Stimulated activated CD8-positive, alpha-beta memory T cell treated with anti-CD3 and anti-CD28 coated beads, Interleukin-7, amount 100 ng/mL, for 1 hour (primary cell): ENCODE data around the gene UCP3.

Experiments
- DNase-seq, 2 donors: peaks; one replicate each; pipeline ENCODE4 v3.0.0-alpha.2; 2020; ENCODE audit warnings: low read depth in 2 of 2

UCP3 gene, protein sequence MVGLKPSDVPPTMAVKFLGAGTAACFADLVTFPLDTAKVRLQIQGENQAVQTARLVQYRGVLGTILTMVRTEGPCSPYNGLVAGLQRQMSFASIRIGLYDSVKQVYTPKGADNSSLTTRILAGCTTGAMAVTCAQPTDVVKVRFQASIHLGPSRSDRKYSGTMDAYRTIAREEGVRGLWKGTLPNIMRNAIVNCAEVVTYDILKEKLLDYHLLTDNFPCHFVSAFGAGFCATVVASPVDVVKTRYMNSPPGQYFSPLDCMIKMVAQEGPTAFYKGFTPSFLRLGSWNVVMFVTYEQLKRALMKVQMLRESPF

DNA sequence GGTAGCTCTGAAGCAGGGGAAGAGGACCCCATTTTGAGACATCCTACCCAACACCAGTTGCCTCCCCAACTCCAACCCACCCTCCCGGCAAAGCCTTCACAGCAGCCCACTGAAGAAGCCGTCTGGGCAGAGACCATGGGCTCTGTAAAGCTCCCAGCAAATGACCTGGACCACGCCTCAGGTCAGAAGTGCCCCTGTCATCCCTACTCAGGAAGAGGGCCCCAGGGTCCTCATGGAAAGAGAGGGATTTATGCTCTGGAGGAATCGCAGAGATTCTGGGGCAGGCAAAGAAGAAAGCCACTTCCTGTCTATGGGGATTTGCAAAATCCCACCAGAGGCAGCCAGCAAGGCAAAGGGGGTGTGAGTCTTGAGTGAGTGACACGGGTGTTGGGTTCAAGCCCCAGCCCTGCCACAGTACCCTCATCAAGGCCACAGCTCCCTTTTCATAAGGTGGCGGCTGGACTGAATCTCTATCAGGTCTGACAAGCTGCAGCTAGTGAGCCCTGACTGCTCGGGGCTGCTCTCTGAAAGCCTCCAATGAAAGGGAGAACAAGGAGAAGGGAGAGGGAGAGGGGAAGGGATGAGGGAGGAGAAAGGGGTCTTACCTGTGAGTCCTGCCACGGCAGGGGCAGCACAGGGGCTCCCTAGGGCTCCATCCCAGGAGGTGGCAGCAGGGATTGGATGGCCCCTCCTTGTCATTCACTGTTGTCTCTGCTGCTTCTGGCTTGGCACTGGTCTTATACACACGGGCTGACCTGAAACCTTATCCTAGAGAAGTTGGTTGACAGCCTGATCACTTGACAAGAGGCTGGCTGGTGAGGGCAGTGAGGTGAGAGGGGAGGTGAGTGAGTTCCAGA, at the start of gene UCP3:
Gene UCP3, minus strand, starts transcription at position 713 of the 857 bp plus-strand sequence. CDS start 2,043 bp downstream, outside the sequence.
- no peak for DNase-seq

DNA sequence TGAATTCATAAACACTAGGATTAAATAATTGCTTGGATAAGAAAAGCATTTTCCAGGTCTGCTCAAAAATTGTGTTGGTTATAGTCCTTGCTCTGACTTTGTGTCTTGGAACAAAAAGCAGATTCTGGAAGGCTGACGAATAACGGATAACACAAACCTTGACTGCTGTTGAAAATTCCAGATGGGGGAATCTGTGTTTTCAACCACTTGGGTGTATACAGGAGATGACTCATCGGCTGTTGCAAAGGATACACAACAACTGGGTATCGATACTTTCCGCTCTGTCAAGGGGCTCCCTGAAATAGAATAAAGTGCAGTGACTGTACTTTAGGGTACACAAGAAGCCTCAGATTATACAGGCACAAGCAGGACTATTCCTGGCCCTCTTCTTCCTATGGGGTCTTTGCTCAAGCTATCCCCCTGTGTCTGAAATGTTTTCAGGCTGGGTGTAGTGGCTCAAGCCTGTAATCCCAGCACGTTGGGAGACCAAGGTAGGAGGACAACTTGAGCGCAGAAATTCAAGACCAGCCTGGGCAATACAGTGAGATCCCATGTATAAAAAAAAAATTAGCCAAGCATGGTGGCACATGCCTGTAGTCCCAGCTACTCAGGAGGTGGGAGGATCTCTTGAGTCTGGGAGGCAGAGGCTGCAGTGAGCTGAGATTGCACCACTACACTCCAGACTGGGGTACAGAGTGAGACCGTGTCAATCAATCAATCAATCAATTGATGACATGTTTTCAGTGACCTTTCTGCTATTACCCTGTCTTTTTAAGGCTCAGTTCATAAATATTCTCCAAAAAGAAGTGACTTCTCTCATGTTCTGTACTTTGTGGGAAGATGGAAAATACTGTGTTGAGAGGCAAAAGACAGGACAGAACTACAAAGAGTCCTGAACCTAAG, 48.6 kb upstream of the UCP3 start:
- DNase-seq, result no peak

DNA sequence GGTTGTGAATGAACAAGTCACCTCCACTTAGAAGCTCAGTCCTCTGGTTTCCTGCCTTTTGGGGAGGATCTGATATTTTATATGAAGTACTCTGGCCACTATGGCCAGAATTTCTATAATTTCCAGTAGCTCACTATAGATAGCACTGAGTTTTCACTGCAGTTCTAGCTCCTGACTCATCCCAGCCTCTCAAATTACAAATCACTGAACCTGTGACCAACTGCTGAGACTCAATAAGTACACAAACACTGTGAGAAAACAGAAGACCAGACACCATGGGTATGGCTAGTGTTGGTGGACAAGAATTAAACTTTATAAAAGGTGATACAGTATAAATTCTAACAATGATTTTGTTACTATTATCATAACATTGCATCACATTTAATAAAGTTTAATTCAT, 47.1 kb upstream of the UCP3 start:
- no peak for DNase-seq

DNA sequence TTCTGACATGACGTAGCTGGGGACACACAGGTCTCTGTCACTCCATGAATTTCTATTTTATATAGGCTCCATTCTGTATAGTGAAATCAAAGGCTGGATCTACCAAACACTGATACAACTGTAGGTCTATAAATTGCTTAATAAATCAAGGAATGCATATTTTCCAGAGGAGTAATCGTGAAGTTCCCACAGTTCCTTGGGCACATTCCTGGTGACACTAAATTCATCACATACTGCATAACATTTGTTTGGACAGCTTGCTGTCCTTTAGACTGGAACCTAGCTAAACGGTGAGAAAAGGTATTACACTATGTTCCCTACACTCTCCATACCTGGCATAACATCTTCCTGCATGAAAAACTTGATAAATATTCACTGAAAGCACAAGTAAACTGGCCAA, 41.6 kb upstream of the UCP3 start:
- DNase-seq, result no peak

DNA sequence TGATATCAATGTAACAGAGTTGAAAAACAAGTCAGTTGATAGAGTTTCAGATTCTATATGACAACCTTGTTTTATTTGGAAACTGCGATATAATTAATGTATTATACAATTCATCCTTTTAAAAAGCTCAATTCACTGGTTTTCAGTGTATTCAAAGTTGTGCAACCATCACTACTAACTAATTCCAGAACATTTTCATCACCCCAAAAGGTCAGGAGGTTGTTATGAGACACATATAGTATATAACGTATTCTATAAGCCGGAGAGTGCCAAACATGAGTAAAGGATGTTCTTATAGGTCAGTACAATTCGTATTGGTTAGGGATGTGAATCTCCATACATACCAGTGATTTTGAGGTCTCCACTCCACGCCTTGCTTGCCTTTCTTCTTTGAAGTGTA, 40.1 kb upstream of the UCP3 start:
- no peak for DNase-seq

DNA sequence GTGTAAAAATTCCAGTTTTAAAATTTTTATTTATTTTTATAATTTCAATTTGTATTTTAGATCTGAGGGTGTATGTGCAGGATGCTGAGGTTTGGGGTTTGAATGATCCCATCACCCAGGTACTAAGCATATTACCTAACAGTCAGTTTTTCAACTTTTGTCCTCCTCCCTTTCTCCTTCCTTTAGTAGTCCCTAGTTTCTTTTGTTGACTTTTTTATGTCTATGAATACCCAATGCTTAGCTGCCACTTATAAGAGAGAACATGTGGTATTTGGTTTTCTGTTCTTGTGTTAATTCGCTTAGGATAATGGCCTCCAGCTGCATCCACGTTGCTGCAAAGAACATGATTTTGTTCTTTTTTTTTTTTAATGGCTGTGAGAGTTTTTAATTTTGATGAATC, 35.7 kb upstream of the UCP3 start:
- no peak for DNase-seq

DNA sequence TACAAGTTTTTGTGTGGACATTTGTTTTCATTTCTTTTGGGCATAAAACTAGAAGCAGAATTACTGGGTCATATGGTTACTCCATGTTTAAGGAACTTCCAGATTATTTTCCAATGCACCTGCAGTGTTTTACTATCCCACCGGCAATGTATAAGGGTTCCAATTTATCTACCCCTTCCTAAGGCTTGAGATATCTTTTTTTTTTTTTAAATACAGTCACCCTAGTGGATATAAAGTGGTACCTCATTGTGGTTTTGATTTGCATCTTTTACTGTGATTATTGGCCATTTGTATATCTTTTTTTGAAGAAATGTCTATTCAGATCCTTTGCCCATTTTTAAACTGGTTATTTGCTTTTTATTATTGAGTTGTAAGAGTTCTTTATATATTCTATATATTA, 34.6 kb upstream of the UCP3 start:
- no peak for DNase-seq

DNA sequence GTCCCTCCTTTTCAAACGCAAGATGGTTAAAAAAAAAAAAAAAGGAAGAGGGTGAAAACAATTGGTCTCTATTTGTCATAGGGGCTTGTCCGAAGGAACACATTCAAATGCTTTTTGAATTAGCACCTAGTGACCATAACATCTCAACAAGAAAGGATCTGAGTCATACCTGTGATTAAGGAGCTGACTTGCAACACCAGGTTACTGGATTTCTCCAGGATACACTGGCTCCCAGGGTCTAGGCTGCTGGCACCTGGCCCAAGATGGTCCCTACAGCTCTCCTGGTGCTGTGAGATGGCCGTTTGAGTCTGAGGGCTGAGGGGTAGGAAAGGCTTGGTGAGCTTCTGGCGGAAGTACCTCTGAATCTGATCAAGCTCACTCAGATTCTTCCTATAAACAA, 28.4 kb upstream of the UCP3 start:
- no peak for DNase-seq

DNA sequence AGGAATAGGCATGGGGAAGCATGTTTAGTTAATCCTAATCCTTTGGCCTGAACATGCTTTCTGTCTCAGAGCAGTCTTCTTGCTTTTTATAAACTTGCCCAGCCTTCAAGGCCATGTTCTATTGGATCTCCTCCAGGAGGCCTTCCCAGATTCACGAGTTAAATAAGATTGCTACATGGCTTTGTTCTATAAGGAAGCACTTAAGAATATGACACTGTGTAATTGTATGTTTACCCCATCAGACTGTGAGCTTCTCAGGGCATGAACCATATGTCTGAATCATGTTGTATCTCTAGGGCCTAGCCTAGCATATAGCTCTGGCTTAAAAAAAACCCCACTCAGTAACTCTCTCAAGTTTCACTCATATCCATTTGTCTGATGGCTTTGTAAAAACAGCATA, 26.4 kb upstream of the UCP3 start:
- no peak for DNase-seq

DNA sequence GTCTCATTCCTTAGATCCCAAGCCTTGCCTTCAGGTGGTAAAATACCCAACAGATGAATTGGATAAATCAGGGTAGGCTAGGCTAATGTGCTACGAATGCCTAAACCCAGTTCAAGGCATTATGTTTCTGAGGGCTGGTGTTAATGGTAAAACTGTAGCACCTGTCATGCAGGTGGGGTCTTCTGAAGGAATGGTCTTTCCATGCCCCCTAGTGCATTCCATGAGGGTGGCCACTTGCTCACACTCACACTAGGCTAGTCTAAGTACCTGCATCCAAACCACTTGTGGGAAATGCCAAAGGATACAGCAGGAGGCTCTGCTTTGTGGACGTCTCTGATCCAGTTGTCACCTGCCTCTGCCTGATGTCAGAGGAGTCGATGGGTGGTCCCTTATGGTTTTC, 24.2 kb upstream of the UCP3 start:
- no peak for DNase-seq

DNA sequence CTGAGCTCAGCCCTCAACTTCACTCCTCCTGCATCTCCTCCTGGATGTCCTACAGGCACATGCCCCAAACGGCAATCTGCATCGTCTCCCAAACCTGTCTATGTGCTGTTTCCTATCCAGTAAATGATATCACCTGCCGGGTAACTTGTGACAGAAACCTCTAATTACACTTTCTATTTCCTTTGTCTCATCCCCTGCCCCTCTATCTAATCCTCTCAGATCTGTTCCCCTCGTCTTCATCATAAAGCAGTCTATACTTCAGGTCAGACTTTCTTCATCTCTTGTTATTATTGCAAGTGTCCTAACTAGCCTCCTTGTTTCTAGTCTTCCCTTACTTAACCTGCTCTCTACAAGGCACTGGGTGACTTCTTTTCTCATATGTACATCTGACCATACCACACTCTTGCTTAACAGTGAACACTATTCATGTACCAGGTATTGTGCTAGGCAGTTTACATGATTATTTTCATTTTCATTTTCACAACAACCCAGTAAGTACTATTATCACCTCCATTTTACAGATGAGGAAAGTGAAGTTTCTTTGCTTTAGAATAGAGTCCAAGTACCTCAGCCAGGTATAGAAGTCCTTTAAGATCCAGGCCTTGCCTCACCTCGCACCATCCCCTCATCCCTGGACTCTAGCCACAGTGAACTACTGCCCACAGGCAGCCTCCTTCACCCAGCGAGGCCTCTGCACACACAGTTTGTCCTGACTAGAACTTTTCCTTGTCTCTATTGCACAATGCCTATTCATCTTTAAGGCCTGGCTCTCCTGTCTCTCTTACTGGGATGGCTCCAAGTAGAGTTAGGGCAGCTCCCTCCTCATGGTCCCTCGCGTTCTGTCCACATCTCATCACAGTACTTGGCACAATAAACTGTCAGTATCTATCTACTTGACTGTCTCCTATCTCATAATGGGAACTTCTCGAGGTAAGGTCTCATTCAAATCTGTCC, 22.1 kb upstream of the UCP3 start:
- DNase-seq, result no peak

DNA sequence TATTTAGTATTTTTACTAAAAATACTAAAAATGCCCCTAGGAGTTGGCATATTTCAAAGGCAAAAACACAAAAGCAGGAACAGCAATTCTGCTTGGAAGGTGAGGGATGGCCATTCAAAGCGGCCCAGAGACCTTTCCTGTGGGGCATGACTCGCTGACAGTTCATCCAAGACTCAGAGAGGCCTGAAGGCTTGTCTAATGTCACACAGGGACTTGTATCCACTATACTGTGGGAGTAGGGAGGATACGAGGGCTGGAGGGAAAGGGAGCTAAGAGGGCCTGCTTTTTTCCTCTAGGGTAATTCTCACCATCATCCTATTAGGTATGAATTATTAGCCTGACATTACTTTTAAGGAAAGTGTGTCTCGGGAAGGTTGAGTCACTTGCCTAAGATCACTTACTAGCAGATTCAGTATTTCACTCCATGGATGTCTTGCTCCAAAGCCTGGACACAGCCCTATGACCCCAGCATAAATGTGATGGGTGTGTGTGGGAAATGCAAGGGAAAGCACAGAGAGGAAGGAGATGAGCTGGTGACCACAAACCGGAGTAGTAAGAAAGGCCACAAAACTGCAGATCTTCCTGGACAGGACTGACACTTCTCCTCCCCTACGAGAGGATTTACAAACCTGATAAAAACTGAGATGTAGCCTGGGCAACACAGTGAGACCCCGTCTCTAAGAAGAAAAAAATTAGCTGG, 16.7 kb upstream of the UCP3 start:
- DNase-seq, result no peak

DNA sequence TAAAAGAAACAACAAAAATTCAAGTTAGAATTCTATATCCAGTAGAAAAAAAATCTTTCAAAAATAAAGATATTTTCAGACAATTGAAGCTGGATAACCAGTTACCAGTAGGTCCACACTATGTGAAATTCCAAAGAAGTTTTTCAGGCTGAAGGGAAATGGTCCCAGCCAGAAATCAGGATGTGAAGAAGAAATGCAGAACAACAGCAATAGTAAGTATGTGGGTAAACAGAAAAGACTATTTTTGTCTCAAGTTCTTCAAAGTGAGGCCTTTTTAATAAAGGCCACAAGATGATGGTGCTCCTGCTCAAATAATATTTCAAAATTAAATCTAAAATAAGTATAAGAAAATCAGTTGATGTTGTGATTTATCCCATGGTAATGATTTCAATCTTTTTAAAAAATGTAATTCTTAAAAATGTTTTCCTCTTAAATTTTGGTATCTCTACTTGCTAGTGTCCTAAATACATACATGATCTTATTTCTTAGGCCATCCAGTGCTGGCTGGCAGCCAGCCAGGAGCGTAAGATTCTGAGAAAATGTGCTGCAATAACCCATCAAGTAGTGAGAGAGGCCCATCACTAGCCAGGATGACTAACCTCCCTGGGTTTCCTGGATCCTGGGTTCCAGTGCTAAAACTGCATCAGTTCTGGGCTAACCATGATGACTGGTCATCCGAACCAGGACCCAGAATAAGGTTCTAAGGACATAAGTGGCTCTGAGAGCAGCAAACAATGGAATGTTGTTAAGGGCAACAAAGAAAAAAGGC, 15.6 kb upstream of the UCP3 start:
- no peak for DNase-seq

DNA sequence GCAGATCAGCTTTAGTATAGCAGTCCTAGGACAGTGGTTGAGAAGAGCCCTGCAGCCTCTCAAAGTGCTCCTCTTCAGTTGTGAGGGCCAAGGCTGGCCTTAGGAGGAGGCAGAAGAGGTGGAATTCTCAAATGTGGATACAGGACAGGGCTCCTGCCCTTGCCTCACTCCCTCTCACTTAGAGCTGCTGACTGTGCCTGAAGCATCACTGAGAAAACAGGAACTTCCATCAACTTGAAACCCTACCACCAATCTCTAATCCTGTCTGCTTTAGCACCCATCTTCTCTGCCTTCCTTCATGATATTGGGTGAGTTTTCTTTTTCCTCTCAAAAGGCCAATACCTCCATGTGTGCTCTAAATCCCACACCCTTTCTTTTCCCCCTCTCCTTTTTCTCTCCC, 14.4 kb upstream of the UCP3 start:
- DNase-seq, result no peak

DNA sequence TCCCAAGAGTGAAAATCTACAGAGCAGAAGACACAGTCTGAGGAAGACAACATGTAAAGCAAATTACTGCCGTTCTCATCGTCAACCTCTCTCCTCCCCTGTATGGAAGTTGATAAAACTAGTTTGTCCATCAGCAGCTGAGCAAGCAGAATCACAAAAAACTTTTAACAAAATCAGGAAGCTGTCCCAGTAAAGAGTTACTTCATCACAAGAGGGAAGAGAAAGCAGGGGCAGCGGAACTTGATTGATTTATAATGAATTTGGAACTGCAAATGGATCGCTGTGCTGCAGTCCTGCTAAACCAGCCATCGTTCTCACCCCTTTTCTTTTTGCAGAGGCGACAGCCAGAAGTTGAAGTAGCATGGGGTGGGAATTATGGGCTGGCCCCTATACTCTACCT, 13.7 kb upstream of the UCP3 start:
- no peak for DNase-seq

DNA sequence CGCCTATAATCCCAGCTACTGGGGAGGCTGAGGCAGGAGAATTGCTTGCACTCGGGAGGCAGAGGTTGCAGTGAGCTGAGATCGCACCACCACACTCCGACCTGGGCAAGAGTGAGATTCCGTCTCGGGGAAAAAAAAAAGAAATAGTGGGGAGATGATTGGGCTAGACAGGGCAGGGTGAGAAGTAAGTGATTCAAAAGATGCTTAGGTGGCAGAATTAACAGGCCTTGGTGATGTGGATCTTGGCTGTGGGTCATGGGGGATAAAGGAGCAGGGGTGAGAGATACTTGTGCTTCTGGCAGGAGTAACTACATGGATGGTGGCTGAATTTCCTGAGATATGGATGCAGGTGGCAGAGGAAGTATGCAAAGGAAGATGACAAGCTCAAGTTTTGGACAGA, 13.1 kb upstream of the UCP3 start:
- DNase-seq, result no peak

DNA sequence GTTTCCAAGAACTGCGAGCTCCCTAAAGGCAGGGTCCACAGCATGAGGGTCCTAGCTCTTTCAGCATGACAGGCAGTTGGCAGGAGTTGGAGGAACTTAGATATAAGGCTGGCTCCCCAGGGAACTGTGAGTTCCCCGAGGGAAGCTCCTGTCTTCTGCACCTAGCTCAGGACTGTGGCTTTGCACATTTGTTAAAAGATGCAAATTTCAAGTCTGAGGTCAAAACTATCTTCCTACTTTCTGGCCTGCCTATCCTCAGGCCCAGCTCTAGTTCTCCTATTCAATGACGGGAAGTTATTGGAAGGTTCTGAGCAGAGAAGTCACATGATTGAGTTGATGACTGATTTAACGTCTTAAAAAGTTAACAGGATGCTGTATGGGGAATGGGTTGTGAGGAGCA, 11.7 kb upstream of the UCP3 start:
- DNase-seq, result no peak

DNA sequence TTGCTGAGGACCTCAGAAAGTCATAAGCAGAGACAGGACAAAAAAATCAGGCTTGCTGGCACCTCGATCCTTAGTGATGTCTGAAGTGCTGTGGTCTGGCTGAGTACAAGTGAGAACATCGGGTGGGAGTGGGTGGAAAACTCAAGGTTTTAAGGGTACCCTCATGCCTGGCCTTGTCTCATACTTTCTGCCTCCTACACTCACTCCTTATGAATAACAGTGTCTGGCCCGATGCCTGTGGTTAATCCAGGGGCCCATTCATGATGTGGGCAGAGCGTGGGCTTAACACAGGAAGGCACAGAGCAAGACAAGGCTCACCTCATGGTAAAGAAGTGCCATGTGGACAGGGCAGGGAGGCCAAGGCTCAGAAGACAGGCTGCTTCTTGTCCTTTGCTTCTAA, 11.0 kb upstream of the UCP3 start:
- DNase-seq, result no peak

DNA sequence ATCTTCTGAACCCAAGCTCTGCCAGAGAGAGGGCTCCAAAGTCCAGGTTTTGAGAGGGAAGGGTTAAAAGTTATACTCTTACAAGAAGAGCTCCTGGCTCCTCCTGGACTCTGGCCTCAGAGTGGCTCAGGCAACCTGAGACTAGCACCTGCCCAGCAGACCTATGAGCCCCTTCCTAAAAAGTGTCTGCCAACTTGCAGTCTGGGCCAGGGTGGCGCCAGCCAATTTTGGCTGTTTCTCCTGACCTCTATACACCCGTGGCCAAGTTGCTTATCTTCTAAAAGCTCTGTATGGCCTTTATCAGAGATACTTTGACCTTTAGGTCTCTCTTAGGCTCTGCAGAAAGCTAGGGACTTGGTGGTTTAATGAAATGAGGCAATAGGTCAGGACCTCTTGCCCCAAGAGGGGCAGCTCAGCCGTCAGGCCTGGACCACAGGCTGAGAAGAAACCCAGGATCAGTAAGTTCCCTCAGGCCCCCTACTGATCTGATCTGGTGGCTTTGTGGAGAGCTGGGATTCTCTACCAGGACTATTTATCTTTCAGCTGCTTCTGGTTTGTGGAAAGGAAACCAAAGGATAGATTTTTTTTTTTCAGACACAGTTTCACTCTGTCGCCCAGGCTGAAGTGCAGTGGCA, 10.3 kb upstream of the UCP3 start:
- DNase-seq, result no peak
